Femur (tissue), 1 donor: ENCODE measurements around the gene WDR72.
"Not testable (repeated sequence)": the region's sequence is repeated elsewhere in the genome, so short reads cannot be mapped to it uniquely, and the experiment has no call there.

ENCODE experiments used
- DNase-seq: peaks from one replicate; pipeline ENCODE4 v3.0.0-alpha.2; 2017

The WDR72 gene

GRCh38 chr15:53695365-53695764 lies 64.1 kb downstream of the WDR72 start:
- no peak for DNase-seq

GRCh38 chr15:53694476-53694874 lies 65.0 kb downstream of the WDR72 start:
- DNase-seq = no peak

- DNase-seq = peak; percentile 62
Measured at GRCh38 chr15:53693729-53694475, 65.6 kb downstream of the WDR72 start.

GRCh38 chr15:53684162-53684561 lies 75.3 kb downstream of the WDR72 start:
- not testable (repeated sequence) for DNase-seq

GRCh38 chr15:53681056-53681455 lies 78.4 kb downstream of the WDR72 start:
- DNase-seq = no peak

- no peak for DNase-seq
Measured at GRCh38 chr15:53675832-53676231, 83.6 kb downstream of the WDR72 start.

GRCh38 chr15:53671545-53671944 lies 87.9 kb downstream of the WDR72 start:
- no peak for DNase-seq

- DNase-seq = no peak
Measured at GRCh38 chr15:53670701-53671100, 88.8 kb downstream of the WDR72 start.

GRCh38 chr15:53665930-53666329 lies 93.5 kb downstream of the WDR72 start:
- no peak for DNase-seq

- DNase-seq = no peak
Measured at GRCh38 chr15:53658827-53659555, 100.5 kb downstream of the WDR72 start.

GRCh38 chr15:53658255-53658654 lies 101.2 kb downstream of the WDR72 start:
- DNase-seq = no peak

- no peak for DNase-seq
Measured at GRCh38 chr15:53648934-53649333, 110.5 kb downstream of the WDR72 start.

- DNase-seq = no peak
Measured at GRCh38 chr15:53644660-53645059, 114.8 kb downstream of the WDR72 start.

- no peak for DNase-seq
Measured at GRCh38 chr15:53634517-53635106, 124.9 kb downstream of the WDR72 start.

- DNase-seq = no peak
Measured at GRCh38 chr15:53627279-53627678, 132.2 kb downstream of the WDR72 start.

- no peak for DNase-seq
Measured at GRCh38 chr15:53625962-53626845, 133.3 kb downstream of the WDR72 start.

- DNase-seq = no peak
Measured at GRCh38 chr15:53625260-53625659, 134.2 kb downstream of the WDR72 start.

- no peak for DNase-seq
Measured at GRCh38 chr15:53618461-53618860, 141.0 kb downstream of the WDR72 start.

GRCh38 chr15:53611145-53611920 lies 148.1 kb downstream of the WDR72 start:
- no peak for DNase-seq

GRCh38 chr15:53591041-53591440 lies 168.4 kb downstream of the WDR72 start:
- no peak for DNase-seq

GRCh38 chr15:53590380-53590779 lies 169.1 kb downstream of the WDR72 start:
- no peak for DNase-seq

GRCh38 chr15:53589520-53590057 lies 169.9 kb downstream of the WDR72 start:
- no peak for DNase-seq
